Measurements from ENCODE around the gene HOXC10.

The HOXC10 gene

DNA sequence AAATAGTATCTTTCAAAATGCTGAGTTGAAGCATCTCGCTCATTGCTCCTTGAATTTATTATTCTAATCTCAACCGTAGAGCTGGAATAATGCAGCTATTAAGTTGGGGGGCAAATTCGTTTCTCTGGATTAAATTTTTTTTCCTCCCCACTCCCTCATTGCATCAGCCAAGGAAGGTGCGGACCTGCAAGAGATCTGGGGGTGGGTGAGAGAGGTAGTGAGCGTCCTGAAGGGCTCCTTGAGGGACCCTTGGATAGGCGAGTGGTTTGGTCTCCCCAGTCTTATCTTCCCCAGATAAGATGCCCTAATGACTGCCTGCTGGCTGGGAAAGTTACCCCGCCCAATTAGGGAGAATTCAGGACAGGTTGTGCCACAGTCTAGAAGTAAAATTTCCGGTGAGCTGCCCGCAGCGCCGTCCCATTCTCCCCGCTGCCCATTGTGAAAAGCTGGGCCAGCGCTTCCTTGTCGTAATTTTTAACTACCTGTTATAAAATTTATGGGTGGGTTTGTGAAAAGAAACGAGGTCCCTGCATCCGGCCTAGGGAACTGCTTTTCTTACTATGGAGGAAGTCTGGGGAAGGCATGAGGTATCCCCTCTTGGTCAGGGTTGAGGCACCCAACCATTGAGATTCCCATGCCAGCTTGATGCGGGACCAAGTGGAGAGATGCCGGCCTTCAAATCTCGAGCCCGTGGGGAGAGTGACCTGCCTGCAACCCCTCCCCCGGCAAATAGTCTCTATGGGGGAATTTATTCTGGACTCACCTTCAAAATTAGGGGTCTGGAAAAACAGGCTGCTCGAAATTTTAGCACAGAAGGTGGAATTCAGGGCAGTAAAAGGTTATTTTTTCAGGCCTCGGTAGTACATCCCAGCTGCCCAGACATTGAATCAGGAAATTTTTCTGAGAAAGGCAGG lies 30.3 kb downstream of the HOXC10 start:
- DNase-seq (ENCODE audit: low read depth in 2 of 3, low spot score in 2 of 3) = no peak

DNA sequence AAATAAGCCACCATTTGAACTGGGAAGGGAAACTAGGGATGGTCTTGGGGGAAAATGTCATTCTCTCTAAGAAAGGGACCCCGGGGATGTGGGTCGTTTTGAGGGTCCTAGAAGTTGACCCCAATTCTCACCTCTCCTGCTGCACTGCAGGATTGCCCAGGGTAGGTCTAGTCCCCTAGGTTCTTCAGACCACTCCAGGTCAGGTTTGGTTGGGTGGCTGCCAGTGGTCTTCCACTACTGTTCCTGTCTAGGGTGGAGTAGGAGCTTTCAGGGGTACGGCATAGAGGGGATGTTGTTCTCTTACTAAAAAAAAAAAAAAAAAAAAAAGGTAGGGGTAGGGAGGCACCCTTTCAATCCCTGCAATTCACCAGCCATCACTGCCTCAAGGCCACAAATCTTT lies 31.1 kb downstream of the HOXC10 start:
- DNase-seq (ENCODE audit: low read depth in 2 of 3, low spot score in 2 of 3) = no peak

DNA sequence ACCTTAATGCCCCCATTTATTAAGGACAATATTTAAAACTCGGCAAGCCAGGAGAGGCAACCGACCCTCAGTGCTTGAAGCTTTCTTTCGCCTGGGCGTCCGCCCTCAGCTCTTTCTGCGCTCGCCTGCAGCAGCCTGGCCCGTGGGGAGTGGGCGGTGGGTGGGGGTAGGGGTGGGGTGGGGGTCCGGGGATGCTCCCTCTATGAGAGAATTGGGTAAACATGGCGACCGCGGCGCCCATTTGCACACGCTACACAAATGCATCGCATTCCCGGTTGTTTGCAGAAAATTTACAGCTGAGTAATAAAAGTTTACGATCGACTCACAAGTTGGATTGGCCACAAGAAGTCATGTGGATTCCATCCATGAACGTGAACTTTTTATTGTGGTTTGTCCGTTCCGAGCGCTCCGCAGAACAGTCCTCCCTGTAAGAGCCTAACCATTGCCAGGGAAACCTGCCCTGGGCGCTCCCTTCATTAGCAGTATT lies 31.6 kb downstream of the HOXC10 start:
- DNase-seq (ENCODE audit: low read depth in 2 of 3, low spot score in 2 of 3) = no peak

DNA sequence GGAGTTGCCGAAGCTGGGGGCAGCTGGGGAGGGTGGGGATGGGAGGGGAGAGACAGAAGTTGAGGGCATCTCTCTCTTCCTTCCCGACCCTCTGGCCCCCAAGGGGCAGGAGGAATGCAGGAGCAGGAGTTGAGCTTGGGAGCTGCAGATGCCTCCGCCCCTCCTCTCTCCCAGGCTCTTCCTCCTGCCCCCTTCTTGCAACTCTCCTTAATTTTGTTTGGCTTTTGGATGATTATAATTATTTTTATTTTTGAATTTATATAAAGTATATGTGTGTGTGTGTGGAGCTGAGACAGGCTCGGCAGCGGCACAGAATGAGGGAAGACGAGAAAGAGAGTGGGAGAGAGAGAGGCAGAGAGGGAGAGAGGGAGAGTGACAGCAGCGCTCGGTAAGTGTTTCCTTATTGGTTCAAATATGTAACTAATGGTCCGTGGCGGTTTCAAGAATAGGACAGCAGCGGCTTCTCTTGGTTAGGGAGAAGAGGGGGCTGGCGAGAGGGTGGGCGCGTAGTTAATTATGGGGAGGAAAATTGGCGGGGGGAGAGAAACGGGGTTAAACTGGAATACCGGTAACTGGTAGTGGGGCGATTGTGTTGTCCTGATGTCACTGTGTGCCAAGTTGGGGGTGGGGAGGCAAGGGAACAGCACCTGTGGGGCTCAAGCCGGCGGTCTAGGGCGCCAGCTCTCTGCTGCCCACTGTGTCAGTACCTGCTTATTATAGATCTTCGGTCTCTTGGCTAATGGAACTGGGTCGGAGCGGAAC lies 32.3 kb downstream of the HOXC10 start:
- DNase-seq (ENCODE audit: low read depth in 2 of 3, low spot score in 2 of 3) = no peak

DNA sequence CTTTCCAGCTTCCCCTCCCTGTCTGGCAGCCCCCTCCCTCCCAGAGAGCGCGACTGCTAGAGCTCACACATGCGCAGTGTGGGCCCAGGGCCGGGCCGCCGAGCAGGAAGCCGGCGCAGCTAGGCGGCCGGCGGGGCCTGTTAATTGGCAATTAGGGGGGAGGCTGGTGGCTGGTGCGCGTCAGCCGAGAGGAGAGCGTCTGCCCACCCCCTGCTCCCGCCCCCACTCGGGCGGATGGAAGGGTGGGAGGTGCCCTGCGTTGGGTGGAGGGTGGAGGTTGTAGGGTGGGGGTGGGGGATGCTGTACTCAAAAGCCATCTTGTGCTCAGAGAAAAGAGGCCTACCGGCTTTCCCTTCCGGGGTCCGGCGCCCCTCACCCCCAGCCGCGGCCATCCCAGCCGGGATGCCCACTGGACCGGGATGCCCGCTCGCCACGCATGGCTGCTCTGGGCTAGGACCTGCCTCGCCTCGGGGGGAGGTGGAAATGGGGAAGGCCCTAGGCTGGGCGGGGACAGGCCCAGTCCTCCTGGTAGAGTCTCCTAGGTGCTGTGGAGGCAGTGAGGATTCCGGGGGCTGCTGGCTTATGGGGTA lies 33.0 kb downstream of the HOXC10 start:
- DNase-seq (ENCODE audit: low read depth in 2 of 3, low spot score in 2 of 3) = peak in 2 of 3 experiments; percentile 38 to 55

GRCh38 chr12:54018468-54018984 lies 33.6 kb downstream of the HOXC10 start:
- no peak for DNase-seq (ENCODE audit: low read depth in 2 of 3, low spot score in 2 of 3)

GRCh38 chr12:54019091-54019811 lies 34.3 kb downstream of the HOXC10 start:
- DNase-seq (ENCODE audit: low read depth in 2 of 3, low spot score in 2 of 3) = no peak

DNA sequence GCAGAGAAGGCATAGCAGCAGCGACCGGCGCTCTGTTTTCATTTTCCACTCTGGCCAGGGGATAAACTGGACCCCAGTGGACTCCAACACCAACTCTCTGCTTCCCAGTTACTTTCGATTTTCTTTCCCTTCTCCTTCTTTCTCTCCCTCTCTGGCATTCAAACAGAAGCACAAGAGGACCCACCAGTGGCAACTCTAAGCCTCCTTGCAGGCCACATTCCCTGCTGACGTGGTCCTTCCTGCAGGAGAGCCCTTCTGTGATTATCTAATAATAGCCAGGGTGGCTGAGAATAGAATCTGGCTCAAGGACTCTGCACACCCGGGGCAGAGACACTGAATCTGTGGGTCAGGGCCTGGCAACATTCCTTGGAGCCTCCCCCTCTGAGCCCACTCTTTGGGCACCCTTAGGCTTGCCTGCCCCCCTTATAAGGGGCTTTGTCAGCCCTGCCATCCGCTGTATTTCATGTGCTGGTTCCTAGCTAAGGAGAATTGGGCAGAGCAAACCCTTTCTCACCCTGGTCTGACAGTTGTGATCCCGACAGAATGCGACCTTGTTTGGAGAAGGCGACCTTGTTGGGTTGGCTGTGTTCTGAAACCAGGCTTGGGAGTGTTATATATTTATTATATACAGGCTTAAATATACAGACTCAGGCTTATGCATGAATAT lies 35.1 kb downstream of the HOXC10 start:
- DNase-seq (ENCODE audit: low read depth in 2 of 3, low spot score in 2 of 3) = no peak

DNA sequence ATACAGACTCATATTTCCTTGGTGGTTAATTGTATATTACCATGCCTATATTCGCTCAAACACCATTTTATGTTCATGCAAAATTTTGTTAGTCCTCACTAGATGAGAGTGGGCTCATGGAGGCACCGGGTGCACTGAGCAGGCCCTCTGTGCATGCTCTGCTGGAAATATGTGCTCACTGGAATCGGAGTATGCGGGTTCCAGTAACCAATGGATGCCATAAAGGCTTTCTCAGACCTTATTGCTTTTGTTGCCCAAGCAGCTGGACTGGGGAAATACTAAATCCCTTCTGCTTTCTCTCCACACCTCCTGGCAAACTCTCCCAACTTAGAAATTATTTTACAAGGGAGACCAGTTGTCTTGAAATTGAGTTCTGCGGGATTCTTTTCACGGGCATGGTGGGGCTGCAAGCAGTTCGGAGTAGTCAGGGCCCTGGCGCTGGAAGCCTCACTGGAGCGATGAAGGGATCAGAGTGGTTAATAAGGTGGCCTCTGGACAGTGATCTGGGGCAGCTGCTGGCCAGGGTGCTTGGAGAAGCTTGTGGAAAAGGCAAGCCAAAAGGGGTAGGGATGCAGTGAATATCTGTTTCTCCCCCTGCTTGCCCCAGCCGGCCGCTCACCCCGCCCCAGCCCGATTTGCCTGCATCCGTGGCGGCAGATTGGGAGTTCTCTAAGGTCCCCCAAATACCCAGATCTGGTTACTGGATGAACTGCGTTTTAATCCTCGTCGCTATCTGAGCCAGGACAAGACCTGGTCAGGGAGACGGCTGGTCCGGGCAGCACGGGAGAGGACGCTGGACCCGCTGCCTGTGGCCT lies 35.9 kb downstream of the HOXC10 start:
- no peak for DNase-seq (ENCODE audit: low read depth in 2 of 3, low spot score in 2 of 3)

DNA sequence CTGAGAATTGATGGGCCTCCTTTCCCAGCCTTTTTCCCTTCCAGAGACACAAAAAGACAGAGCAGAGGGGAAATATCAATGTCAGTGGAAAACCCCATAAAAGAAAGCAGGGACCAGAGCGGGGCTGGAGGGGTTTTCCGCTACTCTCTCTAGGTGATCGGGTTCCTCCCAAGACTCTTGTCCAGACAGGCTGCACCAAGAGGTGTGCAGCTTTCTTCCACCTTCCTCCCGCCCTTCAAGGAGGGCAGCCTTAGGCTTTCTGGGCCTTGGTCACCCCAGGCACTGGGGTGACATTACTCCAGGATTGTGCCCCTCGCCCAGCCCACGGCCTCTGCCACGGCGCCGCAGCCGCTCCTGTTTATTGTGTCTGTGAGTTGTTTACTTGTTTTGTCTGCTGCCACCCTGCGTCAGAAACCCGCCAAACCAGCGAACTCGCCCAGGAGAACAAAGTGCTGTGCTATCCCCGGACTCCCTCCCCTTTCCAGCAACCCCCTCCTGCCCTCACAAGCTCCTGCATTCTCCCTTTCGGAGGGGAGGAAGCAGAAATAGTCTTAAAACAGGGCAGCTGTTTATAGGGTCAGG lies 36.6 kb downstream of the HOXC10 start:
- no peak for DNase-seq (ENCODE audit: low read depth in 2 of 3, low spot score in 2 of 3)

DNA sequence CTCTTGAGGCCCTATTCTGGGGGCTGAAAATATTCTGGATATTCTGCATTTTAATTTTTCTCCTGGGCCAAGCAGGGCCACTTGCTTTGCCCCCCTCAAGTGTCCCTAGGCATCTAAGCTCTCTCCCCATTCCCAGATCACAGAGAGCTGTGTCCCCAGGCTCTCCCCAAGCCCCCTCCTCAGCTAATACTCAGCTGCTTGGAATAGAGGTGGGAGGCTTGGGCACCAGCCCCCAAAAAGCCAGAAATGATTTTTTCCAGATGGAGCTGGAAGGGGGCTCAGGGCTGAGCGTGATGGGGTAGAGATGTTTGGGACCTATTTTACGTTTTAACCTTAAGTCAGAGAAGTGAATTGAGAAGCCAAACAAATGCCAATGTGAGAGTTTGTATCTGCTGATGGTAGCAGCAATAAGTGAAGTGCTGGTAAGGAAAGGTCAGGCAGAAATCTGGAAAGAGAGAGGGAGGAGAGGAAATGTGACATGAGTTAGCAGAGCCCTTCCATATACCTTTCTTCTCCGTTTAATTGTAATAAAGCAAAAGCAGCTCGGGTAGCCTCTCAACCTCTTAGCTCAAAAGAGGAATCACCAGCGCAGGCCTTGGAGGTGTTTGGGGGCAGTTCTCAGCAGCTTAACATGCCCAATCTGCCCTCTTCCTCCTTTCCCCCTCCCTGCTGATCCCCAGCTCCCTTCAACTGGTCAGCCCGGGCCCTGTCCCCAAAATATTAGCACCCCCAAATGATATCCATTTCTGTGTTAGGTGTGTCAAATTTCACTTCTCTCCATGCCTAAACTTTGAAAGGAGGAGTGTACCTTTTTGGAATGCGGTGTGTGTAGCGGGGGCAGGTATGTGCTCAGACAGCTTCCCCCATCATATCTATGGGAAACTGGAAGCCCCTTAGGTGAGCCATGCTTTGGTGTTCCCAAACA lies 38.3 kb downstream of the HOXC10 start:
- no peak for DNase-seq (ENCODE audit: low read depth in 2 of 3, low spot score in 2 of 3)

- no peak for DNase-seq (ENCODE audit: low read depth in 2 of 3, low spot score in 2 of 3)
These were observed 39.2 kb downstream of the HOXC10 start for GRCh38 chr12:54024127-54024526.

DNA sequence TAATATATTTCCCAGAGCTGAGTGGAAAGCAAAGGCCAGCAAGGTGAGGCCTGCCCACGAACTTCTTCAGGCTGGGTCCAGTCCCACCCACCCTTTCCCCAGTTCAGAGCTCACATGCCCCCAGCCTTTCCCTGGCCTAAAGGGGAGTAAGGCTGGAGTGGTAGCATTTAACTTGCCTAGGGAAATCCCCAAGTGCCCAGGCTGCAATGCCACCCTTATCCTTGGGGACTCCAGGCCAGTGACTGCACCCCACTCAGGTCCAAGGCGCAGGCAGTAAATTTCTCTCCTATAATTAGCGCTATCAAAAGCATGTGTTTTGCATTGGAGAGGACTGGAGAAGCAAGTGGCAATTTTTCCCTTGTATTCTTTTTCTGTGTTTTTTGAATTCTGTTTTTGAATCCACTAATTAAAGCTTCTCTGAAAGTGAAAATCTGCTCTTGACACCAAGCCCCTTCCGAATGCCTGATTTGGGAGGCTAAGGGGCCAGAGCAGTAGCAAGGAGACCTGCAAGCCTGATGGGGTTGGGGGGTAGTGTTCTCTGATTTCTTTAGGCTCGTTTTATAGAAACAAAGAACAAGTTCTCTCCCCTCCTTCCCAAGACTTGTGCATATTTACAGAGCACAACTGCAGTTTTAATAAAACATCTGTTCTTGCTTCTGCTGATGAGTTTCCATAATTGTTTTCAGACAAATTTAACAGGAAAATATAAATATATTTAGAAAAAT lies 39.8 kb downstream of the HOXC10 start:
- no peak for DNase-seq (ENCODE audit: low read depth in 2 of 3, low spot score in 2 of 3)

DNA sequence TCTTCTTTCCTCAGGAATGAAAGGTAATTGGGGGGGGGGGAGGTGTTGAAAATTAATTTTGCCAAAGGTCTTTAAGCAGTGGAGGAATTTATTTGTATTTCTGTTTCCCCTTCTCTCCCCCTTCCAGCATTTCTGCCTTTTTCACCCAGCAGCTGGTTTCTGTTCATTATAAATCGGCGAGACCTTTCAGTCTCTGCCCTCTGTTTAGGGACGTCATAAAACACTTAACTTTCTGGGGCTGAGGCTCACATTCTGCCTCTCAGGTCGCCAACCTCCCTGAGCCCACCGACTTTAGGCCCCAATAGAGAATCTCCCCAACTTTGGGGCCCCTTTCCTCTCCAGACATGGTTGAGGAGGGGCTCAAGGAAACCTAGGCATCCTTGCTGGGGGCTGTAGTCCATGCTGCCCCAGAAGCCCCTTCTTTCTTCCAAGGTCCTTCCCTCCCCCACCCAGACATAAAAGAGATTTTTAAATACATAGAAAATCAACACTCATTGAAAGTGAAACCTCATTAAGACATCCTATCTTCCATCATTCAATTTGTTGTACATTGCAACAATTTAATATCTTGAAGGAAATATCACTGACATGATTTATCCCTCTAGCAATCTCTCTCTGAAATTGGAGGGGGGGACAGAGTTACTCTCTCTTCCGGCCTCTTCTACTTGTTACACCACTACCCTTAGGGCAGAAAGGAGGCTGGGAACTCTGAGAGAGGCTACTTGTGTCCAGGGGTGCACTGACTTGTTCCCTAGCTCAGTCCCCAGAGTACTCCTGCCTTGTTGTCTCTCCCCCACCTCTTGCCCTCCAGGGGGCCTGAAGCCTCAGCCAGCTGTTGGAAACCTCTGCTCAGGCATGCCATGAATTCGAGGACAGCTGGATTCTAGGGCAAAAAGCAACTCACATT lies 40.8 kb downstream of the HOXC10 start:
- DNase-seq (ENCODE audit: low read depth in 2 of 3, low spot score in 2 of 3) = no peak

- no peak for DNase-seq (ENCODE audit: low read depth in 2 of 3, low spot score in 2 of 3)
These were observed 41.9 kb downstream of the HOXC10 start for GRCh38 chr12:54026640-54027441.

GRCh38 chr12:54027442-54027786 lies 42.5 kb downstream of the HOXC10 start:
- no peak for DNase-seq (ENCODE audit: low read depth in 2 of 3, low spot score in 2 of 3)
